K562 (cell line): ENCODE data around the gene HMCN2. TPM values are rescaled to one million over a fixed set of nuclear protein-coding genes. Genes with fewer than 3 reads are reported as not detected.

Experiments
- BCOR ChIP-seq: fragments of 450-650 bp; IDR thresholded peaks from 2 replicates; pipeline ENCODE4 v1.6.1; 2016
- BHLHE40 ChIP-seq: IDR thresholded peaks from 2 replicates; pipeline ENCODE4 v1.6.1; 2011; ENCODE audit warnings: low read length, improper control_type of control experiment
- MAFG ChIP-seq: fragments of 450-650 bp; conservative IDR thresholded peaks from 2 replicates; pipeline ENCODE4 v1.6.1; 2016; ENCODE audit warnings: missing genetic modification characterization, missing compliant biosample characterization
- PCBP2 ChIP-seq: fragments of 200-400 bp; formaldehyde crosslinking; IDR thresholded peaks from 2 replicates; pipeline ENCODE4 v1.6.1; 2018; ENCODE audit warnings: low read length, low read depth, mild to moderate bottlenecking, moderate library complexity; ENCODE audit not compliant: poor library complexity, severe bottlenecking
- POLR2AphosphoS2 ChIP-seq: IDR thresholded peaks from 2 replicates; pipeline ENCODE4 v1.6.1; 2012; ENCODE audit warnings: low read length, improper control_type of control experiment
- RBFOX2 ChIP-seq: fragments of 200-400 bp; formaldehyde crosslinking; IDR thresholded peaks from 2 replicates; pipeline ENCODE4 v1.6.1; 2017; ENCODE audit warnings: low read depth, mild to moderate bottlenecking, low read length, moderate library complexity
- RBM34 ChIP-seq: fragments of 200-400 bp; formaldehyde crosslinking; IDR thresholded peaks from 2 replicates; pipeline ENCODE4 v1.6.1; 2018; ENCODE audit warnings: low read length, borderline replicate concordance; ENCODE audit not compliant: insufficient read depth
- REST ChIP-seq, 2 experiments: fragments of 450-650 bp; formaldehyde crosslinking in 1 of 2; IDR thresholded peaks; 2 replicates each; pipeline versions ENCODE4 v1.4.0 to v1.6.1; 2014 to 2020; ENCODE audit warnings: mild to moderate bottlenecking in 2 of 2, borderline replicate concordance in 1 of 2, low read depth in 1 of 2
- RFX5 ChIP-seq: IDR thresholded peaks from 2 replicates; pipeline ENCODE4 v1.6.1; 2011; ENCODE audit warnings: low read depth, mild to moderate bottlenecking, improper control_type of control experiment, low read length
- SMARCA4 ChIP-seq: fragments of 450-650 bp; IDR thresholded peaks from 2 replicates; pipeline ENCODE4 v1.6.1; 2016
- ZBTB8A ChIP-seq: fragments of 450-650 bp; IDR thresholded peaks from 2 replicates; pipeline ENCODE4 v1.6.1; 2018; ENCODE audit warnings: mild to moderate bottlenecking, moderate library complexity; ENCODE audit not compliant: partially characterized antibody
- ZNF133 ChIP-seq: fragments of 250-450 bp; sonication (Bioruptor Pico); IDR thresholded peaks from 2 replicates; pipeline ENCODE4 v1.4.0; 2020; ENCODE audit warnings: mild to moderate bottlenecking
- ZNF239 ChIP-seq: fragments of 250-450 bp; sonication (Bioruptor Pico); IDR thresholded peaks from 2 replicates; pipeline ENCODE4 v1.4.0; 2020; ENCODE audit warnings: mild to moderate bottlenecking
- ZNF282 ChIP-seq: sonication (generic); formaldehyde crosslinking; IDR thresholded peaks from 2 replicates; pipeline ENCODE4 v1.8.1; 2023; ENCODE audit warnings: missing genetic modification reagents
- ZNF561 ChIP-seq: fragments of 450-650 bp; formaldehyde crosslinking; conservative IDR thresholded peaks from 2 replicates; pipeline ENCODE4 v1.4.0; 2020; ENCODE audit warnings: mild to moderate bottlenecking, moderate library complexity
- ZNF780A ChIP-seq: fragments of 250-450 bp; sonication (Bioruptor Pico); IDR thresholded peaks from 2 replicates; pipeline ENCODE4 v1.5.0; 2021; ENCODE audit warnings: mild to moderate bottlenecking
- polyA plus RNA-seq, 8 experiments: library from polyadenylated mRNA; depleted of rRNA in 4 of 8; stranded (reverse) in 5 of 8; unstranded in 3 of 8; fragments of >200 nt; fragmentation: Nextera tagmentation in 2 of 8; fragmentation: Illumina TruSeq in 1 of 8; extraction: Ambion mirVana in 2 of 8; extraction: Trizol in 1 of 8; gene quantifications; 2 replicates each; pipeline versions ENCODE4 v1.2.1 to v1.2.3, GENCODE V29; 2011 to 2014; ENCODE audit warnings: inconsistent platforms in 1 of 8, missing spikeins in 1 of 8
- total RNA-seq, 7 experiments: library from RNA; depleted of rRNA in 6 of 7; stranded (reverse); fragments of >200 nt in 6 of 7; fragmentation: Illumina TruSeq in 2 of 7; extraction: Trizol in 2 of 7; gene quantifications; 2 replicates each; pipeline versions ENCODE4 v1.2.1 to v1.2.3, GENCODE V29; 2011 to 2021; ENCODE audit warnings: low replicate concordance in 1 of 7
- TF ChIP-seq, protein P1 (sequence below): sonication (generic); formaldehyde crosslinking; IDR thresholded peaks from 2 replicates; pipeline ENCODE4 v1.8.0; 2023; ENCODE audit warnings: mild to moderate bottlenecking, missing genetic modification reagents

HMCN2 gene
- total and polyA plus RNA-seq, 9 of the 15 experiments (the other 6 are each of a cell fraction or from before 2014, with no cell fraction given): 0.01 TPM; not detected in 8

- TF ChIP-seq REST (IDR thresholded peaks at IDR 0.05; ENCODE audit: borderline replicate concordance): no peak
- TF ChIP-seq REST (CRISPR knock-in tag; IDR thresholded peaks at IDR 0.05; ENCODE audit: low read depth): no peak
- no peak for TF ChIP-seq ZNF282
- TF ChIP-seq SMARCA4: peak; percentile 64; the same call in 1 of the 2 replicates
- TF ChIP-seq MAFG (tag): no peak
- no peak for TF ChIP-seq RBFOX2
- TF ChIP-seq BHLHE40: peak; percentile 61
- no peak for TF ChIP-seq ZBTB8A
- TF ChIP-seq RFX5: no peak
- TF ChIP-seq ZNF133 (CRISPR knock-in tag): no peak
- no peak for TF ChIP-seq ZNF780A (CRISPR knock-in tag)
- no peak for TF ChIP-seq ZNF561
- no peak for TF ChIP-seq BCOR
- TF ChIP-seq, protein P1, sequence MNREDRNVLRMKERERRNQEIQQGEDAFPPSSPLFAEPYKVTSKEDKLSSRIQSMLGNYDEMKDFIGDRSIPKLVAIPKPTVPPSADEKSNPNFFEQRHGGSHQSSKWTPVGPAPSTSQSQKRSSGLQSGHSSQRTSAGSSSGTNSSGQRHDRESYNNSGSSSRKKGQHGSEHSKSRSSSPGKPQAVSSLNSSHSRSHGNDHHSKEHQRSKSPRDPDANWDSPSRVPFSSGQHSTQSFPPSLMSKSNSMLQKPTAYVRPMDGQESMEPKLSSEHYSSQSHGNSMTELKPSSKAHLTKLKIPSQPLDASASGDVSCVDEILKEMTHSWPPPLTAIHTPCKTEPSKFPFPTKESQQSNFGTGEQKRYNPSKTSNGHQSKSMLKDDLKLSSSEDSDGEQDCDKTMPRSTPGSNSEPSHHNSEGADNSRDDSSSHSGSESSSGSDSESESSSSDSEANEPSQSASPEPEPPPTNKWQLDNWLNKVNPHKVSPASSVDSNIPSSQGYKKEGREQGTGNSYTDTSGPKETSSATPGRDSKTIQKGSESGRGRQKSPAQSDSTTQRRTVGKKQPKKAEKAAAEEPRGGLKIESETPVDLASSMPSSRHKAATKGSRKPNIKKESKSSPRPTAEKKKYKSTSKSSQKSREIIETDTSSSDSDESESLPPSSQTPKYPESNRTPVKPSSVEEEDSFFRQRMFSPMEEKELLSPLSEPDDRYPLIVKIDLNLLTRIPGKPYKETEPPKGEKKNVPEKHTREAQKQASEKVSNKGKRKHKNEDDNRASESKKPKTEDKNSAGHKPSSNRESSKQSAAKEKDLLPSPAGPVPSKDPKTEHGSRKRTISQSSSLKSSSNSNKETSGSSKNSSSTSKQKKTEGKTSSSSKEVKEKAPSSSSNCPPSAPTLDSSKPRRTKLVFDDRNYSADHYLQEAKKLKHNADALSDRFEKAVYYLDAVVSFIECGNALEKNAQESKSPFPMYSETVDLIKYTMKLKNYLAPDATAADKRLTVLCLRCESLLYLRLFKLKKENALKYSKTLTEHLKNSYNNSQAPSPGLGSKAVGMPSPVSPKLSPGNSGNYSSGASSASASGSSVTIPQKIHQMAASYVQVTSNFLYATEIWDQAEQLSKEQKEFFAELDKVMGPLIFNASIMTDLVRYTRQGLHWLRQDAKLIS (CRISPR knock-in tag): no peak
- no peak for TF ChIP-seq ZNF239 (CRISPR knock-in tag)
- TF ChIP-seq RBM34: no peak
- TF ChIP-seq POLR2AphosphoS2: no peak
- no peak for TF ChIP-seq PCBP2
These were observed 103.1 kb downstream of the HMCN2 start (continued) for GRCh38 chr9:130368631-130369103.
